BLaER1 treated with 17β-estradiol and CSF1 and Interleukin-3, amounts not matched to agents 10 nM and 100 nM (cell line): ENCODE measurements around the gene MAP1LC3B2.
A peak's percentile ranks its signal among the peaks of the same experiment; 100 is the strongest.

ENCODE experiments used
- H3K27ac ChIP-seq, 11 experiments: shearing (Covaris generic); formaldehyde crosslinking; 2 replicates each; pipeline ENCODE4 v1.8.1; 2022
- H3K27me3 ChIP-seq, 11 experiments: shearing (Covaris generic); formaldehyde crosslinking; 2 replicates each; pipeline ENCODE4 v1.8.1; 2022
- H3K36me3 ChIP-seq, 11 experiments: shearing (Covaris generic); formaldehyde crosslinking; 2 replicates each; pipeline ENCODE4 v1.8.1; 2022
- H3K4me1 ChIP-seq, 10 experiments: shearing (Covaris generic); formaldehyde crosslinking; 2 replicates each; pipeline ENCODE4 v1.8.1; 2022
- H3K4me2 ChIP-seq, 11 experiments: shearing (Covaris generic); formaldehyde crosslinking; 2 replicates each; pipeline ENCODE4 v1.8.1; 2022
- H3K4me3 ChIP-seq, 10 experiments: shearing (Covaris generic); formaldehyde crosslinking; 2 replicates each; pipeline ENCODE4 v1.8.1; 2022
- H3K9ac ChIP-seq, 11 experiments: shearing (Covaris generic); formaldehyde crosslinking; 2 replicates each; pipeline ENCODE4 v1.8.1; 2022
- H3K9me3 ChIP-seq, 11 experiments: shearing (Covaris generic); formaldehyde crosslinking; replicated peaks in 1 of 11; 2 replicates each; pipeline ENCODE4 v1.8.1; 2022
- H4K20me1 ChIP-seq, 11 experiments: shearing (Covaris generic); formaldehyde crosslinking; 2 replicates each; pipeline ENCODE4 v1.8.1; 2022
- Cebpa-rat ChIP-seq, 11 experiments: shearing (Covaris generic); IDR thresholded peaks; 2 replicates each; pipeline ENCODE4 v1.8.1; 2022

The MAP1LC3B2 gene

DNA sequence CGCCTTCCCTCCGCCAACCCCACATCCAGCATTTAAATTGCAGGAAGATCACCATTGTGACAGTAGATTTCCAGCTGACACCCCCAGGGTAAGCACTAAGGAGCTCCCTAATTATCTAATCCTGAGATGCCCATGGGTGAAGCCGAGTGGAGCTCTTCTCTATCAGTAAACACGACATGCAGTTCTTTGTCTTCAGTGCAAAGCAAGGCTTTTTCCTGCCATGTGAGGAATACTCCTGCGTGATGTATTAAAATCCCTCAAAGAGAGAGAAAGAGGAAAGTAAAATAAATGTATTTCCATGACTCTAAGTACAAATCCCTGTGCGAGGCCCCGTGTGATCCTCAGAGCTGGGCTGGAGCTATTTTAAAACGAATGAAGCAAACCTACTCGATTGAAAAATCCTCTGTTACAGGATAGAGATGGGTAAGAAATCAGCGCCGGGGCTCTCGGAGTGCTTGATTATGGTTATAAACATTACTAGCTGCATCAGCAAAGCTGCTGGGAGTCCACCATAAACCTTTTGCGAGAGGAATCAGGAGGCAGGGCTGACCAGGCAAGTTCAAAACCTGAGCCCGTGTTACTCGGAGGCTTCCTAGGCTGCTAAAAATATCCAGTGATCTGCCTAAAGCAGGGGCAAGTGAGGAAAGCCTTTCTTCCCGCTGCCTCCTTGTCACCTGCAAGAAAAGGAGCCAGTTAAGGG, 61.5 kb downstream of the MAP1LC3B2 start:
- Histone ChIP-seq H3K27me3 (no peaks in the 10 kb centered on the region), H3K27ac (no peak overlapping the region), H3K4me3 (no peak overlapping the region), H3K4me2 (no peak overlapping the region), H3K4me1 (peaks cover 0 to 20% (median 7%) of the 10 kb centered on the region in 10 experiments; a peak in 10 of 20 replicates), H3K36me3 (0 out of 22 replicates have a peak, but pooled peaks cover 0 to 6% (median 0%) of the 10 kb centered on the region in 11 experiments), H3K9me3 (peaks cover 22 to 41% (median 34%) of the 10 kb centered on the region in 11 experiments), H4K20me1 (no peaks in the 10 kb centered on the region), H3K9ac (no peak overlapping the region)
- TF ChIP-seq Cebpa-rat (IDR thresholded peaks at IDR 0.05): no peak

GRCh38 chr12:116621194-116621593, 62.0 kb downstream of the MAP1LC3B2 start:
- peaks cover 0 to 20% (median 7%) of the 10 kb centered on the region in 10 experiments; a peak in 11 of 20 replicates for H3K4me1 ChIP-seq
- no peak overlapping the region for H3K4me3 ChIP-seq
- no peaks in the 10 kb centered on the region for H4K20me1 ChIP-seq
- 0 out of 22 replicates have a peak, but pooled peaks cover 0 to 6% (median 0%) of the 10 kb centered on the region in 11 experiments for H3K36me3 ChIP-seq
- H3K9me3 ChIP-seq: peaks cover 22 to 41% (median 34%) of the 10 kb centered on the region in 11 experiments
- TF ChIP-seq Cebpa-rat (IDR thresholded peaks at IDR 0.05): no peak
- no peak overlapping the region for H3K9ac ChIP-seq
- no peak overlapping the region for H3K27ac ChIP-seq
- H3K4me2 ChIP-seq: no peak overlapping the region
- no peaks in the 10 kb centered on the region for H3K27me3 ChIP-seq

DNA sequence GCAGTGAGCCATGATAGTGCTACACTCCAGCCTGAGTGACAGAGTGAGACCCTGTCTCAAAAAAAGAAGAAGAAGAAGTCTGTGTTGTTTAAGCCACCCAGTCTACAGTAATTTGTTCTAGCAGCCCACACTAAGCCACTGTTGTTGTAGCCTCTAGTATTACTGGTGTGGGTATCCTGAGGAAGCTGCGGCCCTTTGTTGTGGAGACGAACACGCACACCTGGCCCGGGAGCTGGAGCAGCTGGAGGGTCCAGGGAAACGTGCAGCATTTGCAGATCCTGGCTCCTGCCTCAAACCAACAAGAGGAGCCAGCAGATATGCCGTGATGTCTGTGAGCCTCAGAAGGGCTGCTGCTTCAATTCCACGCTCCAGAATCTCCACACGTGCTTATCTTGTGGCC, 65.3 kb downstream of the MAP1LC3B2 start:
- Histone ChIP-seq H3K36me3 (0 out of 22 replicates have a peak, but pooled peaks cover 0 to 6% (median 0%) of the 10 kb centered on the region in 11 experiments), H3K27ac (peak overlapping the region in 1 of 11 experiments; percentile 36; a peak in 2 of 22 replicates), H3K9ac (no peak overlapping the region), H3K4me3 (no peak overlapping the region), H3K4me2 (peak overlapping the region in 3 of 11 experiments; percentile 25 to 32 (median 29); a peak in 4 of 22 replicates), H3K4me1 (peaks cover 16 to 41% (median 23%) of the 10 kb centered on the region in 10 experiments), H4K20me1 (no peaks in the 10 kb centered on the region), H3K9me3 (peaks cover 19 to 32% (median 27%) of the 10 kb centered on the region in 11 experiments), H3K27me3 (no peaks in the 10 kb centered on the region)
- TF ChIP-seq Cebpa-rat (IDR thresholded peaks at IDR 0.05): no peak

DNA sequence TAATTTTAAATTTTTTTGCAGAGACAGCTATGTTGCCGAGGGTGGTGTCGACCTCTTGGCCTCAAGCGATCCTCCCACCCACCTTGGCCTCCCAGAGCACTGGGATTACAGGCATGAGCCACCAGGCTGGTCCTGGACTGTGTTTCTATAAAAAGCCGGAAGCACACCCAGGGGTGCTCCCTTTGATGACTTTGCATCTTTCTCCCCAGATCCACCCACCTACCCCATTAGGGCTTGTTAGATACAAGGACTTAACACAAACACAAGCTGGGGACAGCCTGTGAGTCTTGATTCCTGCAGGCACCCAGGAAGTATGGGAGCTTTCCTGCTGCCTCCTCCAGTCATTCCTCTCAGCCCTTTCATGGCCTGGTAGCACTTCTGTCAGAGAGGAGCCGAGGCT, 67.0 kb downstream of the MAP1LC3B2 start:
- H4K20me1 ChIP-seq: no peaks in the 10 kb centered on the region
- H3K36me3 ChIP-seq: 0 out of 22 replicates have a peak, but pooled peaks cover 0 to 6% (median 0%) of the 10 kb centered on the region in 11 experiments
- TF ChIP-seq Cebpa-rat (IDR thresholded peaks at IDR 0.05): no peak
- H3K4me3 ChIP-seq: no peak overlapping the region
- no peak overlapping the region for H3K27ac ChIP-seq
- peaks cover 21 to 46% (median 40%) of the 10 kb centered on the region in 10 experiments for H3K4me1 ChIP-seq
- no peaks in the 10 kb centered on the region for H3K27me3 ChIP-seq
- peaks cover 19 to 32% (median 27%) of the 10 kb centered on the region in 11 experiments for H3K9me3 ChIP-seq
- H3K9ac ChIP-seq: no peak overlapping the region
- no peak overlapping the region; a peak in 1 of 22 replicates for H3K4me2 ChIP-seq
